GM21723 (cell line): ENCODE data around the gene FAM120AOS.

Experiments
- ATAC-seq: cut with Tn5 transposase; IDR thresholded peaks from one replicate; pipeline ENCODE4 v1.9.1; 2021; ENCODE audit warnings: mild to moderate bottlenecking, moderate library complexity; ENCODE audit not compliant: unreplicated experiment

The FAM120AOS gene

DNA sequence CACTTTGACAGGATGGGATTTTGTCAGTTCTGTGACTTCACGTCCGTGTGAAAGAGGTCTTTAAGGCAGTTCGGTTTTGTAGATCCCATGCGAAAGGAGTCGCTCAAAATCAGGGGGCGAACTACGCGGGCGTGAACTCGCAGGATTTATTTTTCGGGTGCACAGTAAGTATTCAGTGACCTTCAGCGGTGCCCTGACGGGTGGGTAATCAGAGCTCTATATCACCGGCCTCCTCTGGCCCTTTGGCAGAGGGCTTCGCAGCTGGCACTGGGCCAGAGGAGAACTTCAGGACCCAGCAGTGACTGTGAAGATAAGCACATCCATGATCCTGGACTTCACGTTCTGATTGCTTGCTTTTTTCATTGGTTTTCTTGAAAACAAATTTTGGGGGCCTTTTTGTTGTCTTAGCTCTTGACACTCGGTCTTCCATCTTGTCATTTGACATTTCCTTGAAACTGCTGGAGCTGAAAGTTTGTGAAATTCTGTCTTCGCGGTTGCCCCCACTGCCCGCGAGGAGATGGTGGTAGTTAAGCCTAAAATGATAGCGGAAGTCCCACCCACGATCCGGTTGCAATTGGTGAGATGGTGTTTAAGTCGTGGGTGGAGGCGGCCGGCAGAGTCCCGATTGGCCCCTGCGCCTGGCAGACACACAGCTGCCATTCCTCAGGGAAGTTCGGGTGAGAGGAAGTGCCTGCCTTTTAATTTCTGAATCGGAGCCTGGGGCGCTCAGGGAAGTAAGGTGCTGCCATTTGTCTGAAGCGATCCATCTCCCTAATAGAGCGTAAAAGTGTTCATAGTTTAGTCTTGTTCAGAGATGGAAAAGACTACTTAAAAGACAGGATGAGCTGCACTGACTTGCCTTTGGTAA lies at the start of gene FAM120AOS:
Gene FAM120AOS (minus strand): TSS at position 535 of the 868 bp plus-strand sequence. CDS start 872 bp downstream, outside the sequence.
- peak; percentile 64 for ATAC-seq

- no peak for ATAC-seq
These were observed 48.0 kb upstream of the FAM120AOS start for GRCh38 chr9:93501406-93501805.

DNA sequence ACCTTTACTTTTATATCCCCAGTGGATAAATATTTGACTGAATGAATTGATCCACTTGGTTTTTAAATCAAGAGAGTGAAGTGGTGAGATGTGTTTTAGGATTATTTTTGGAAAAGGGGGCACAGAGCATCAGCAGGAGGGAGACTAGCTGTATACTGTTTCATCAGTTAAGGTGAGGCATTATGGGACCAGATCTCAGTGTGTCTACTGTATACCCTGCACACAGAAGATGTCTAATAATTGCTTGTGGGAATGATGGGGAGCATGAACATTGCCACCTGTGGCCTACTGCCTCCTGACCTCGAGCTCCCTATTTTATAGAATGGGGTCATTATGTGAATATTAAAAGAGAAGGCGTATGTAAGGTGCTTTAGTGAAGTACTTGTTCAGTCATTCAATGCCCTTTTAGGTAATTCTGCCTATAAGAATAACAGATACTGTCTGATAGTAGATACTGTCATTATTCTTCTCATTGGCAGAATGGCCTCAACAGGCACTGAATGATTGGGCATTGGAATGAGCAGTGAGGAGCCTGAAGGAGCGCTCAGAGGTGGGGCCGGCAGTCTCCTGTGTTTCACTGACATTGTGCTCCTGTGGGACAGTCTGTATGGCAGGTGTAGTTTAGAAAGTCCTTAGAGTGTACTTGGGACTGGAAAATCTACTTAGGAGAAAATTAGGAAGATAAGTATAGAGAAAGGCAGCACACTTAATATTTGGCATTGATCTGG lies 47.4 kb upstream of the FAM120AOS start:
- ATAC-seq = no peak

GRCh38 chr9:93496285-93496684 lies 42.9 kb upstream of the FAM120AOS start:
- no peak for ATAC-seq

- no peak for ATAC-seq
These were observed 40.6 kb upstream of the FAM120AOS start for GRCh38 chr9:93493949-93494348.

DNA sequence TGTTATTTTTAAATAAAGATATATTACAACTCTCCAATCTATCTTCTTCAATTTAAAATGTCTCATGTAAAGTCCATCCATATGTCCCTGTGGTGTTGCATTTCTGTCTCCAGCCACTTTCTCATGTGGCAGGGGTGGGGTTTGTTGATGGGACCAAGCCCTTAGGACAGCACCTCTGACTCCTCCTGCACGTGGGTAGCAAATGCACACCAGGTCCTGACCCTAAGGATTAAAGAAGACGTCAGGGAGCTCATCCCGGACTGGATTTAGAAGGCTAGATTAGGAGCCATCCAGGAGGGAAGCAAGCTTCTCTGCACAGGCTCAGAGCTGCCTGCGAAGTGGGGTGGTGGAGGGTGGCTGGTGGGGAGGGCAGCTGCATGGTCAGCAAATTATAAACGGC lies 38.9 kb upstream of the FAM120AOS start:
- ATAC-seq = no peak

- ATAC-seq = no peak
These were observed 38.3 kb upstream of the FAM120AOS start for GRCh38 chr9:93491593-93492232.

DNA sequence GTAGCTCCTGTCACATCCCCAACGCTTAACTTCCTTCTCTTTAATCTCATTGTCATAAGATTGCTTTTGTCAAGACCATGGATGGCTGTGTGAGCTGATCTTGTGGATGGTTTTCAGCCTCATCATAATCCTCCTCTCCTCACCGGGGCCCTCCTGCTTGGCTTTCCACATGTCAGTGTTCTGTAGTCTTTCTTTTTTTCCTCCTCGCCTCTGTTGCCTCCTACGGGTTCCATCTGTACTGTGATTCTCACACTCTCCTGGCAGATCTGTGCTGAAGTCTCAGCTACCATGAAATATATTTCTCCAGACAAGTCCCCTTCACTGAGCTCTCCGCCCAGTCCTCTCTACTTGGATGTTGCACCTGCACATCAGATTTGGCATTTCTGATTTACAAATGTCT lies 34.9 kb upstream of the FAM120AOS start:
- no peak for ATAC-seq

- no peak for ATAC-seq
These were observed 32.9 kb upstream of the FAM120AOS start for GRCh38 chr9:93486268-93486667.

DNA sequence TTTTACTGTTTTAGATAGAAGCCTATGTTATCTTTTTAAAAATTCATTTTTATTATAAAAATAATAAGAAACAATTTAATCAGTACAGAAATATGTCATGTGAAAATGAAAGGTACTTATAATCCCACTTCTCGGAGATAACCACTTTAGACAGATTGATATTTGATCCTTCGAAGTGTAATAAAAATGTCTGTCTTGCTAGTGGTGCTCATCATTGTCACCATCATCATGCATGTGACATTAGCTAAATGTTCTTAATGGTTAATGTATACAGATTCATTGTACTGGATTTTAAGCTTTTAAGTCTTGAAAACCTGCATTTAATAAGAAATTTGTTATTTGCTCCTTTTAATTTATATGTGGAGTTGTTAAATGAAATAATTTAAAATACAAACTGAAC lies 30.1 kb upstream of the FAM120AOS start:
- ATAC-seq = no peak

GRCh38 chr9:93480728-93481324 lies 27.4 kb upstream of the FAM120AOS start:
- no peak for ATAC-seq

- no peak for ATAC-seq
These were observed 26.9 kb upstream of the FAM120AOS start for GRCh38 chr9:93480262-93480661.

GRCh38 chr9:93479726-93480125 lies 26.3 kb upstream of the FAM120AOS start:
- ATAC-seq = no peak

- ATAC-seq = no peak
These were observed 24.0 kb upstream of the FAM120AOS start for GRCh38 chr9:93477397-93477796.

- ATAC-seq = no peak
These were observed 23.5 kb upstream of the FAM120AOS start for GRCh38 chr9:93476924-93477323.

- ATAC-seq = no peak
These were observed 22.5 kb upstream of the FAM120AOS start for GRCh38 chr9:93475856-93476255.

GRCh38 chr9:93475108-93475507 lies 21.7 kb upstream of the FAM120AOS start:
- ATAC-seq = no peak

GRCh38 chr9:93473411-93473810 lies 20.0 kb upstream of the FAM120AOS start:
- ATAC-seq = no peak

DNA sequence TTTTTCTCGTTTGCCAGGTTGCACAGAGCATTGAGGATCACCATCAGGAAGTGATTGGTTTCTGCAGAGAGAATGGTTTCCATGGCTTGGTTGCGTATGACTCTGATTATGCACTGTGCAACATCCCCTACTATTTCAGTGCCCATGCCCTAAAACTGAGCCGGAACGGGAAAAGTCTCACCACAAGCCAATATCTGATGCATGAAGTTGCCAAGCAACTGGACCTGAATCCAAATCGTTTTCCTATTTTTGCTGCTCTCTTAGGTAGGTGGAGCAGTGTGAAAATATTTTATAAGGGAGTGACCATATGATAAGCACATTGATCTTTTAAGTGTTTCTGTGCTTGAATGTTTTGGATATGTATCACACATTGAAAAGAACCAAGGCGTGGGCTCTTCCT lies 17.7 kb upstream of the FAM120AOS start:
- ATAC-seq = no peak

- ATAC-seq = no peak
These were observed 17.0 kb upstream of the FAM120AOS start for GRCh38 chr9:93470391-93470790.

DNA sequence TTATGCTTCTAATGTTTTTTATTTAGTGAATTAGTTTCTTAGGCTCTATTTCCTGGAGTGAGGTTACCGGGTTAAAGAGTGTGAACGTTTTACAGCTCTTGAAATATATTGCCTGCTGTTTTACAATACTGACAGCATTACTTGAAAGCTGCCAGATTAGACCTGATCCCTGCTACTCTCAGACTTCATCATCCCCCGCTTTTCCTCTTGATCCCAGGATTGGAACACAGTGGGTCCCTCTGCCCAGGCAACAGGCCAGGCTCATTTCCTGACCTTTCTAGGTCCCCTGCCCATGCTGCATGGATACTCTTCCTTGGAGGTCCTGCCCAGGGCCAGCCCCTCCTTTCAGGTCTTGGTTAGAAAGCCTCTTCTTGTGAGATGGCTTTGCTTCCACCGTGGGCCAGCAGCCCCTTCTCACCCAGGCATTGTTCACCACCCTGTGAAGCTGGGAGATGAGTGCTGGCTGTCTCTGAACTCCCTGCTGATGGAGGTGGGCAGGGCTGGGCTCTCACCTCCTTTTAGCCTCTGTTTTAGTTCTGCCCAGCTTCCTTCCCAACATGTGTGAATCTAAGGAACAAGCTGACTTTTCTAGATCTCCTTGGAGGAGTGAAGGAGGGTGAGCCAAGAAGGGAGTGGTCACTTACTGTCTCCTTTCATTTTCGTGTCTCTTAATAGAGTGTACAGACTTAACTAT lies 15.5 kb upstream of the FAM120AOS start:
- no peak for ATAC-seq
